D721Med (cell line): ENCODE measurements around the gene UGT1A9.
"Not testable (repeated sequence)": the region's sequence is repeated elsewhere in the genome, so short reads cannot be mapped to it uniquely, and the experiment has no call there.

ENCODE experiments used
- DNase-seq: peaks from one replicate; pipeline ENCODE4 v3.0.0; 2011; ENCODE audit warnings: low spot score; ENCODE audit not compliant: insufficient read length
- FAIRE-seq: peaks from 2 replicates; lab custom pipeline; 2011; peaks lifted over from hg19 to GRCh38; lab: Jason Lieb, UNC
- TF ChIP-seq, protein P1 (sequence below): IDR thresholded peaks from 2 replicates; pipeline ENCODE4 v1.5.1; 2012; ENCODE audit warnings: mild to moderate bottlenecking, control low read depth; ENCODE audit not compliant: insufficient read depth; ENCODE audit errors: missing control alignments

UGT1A9 gene

DNA sequence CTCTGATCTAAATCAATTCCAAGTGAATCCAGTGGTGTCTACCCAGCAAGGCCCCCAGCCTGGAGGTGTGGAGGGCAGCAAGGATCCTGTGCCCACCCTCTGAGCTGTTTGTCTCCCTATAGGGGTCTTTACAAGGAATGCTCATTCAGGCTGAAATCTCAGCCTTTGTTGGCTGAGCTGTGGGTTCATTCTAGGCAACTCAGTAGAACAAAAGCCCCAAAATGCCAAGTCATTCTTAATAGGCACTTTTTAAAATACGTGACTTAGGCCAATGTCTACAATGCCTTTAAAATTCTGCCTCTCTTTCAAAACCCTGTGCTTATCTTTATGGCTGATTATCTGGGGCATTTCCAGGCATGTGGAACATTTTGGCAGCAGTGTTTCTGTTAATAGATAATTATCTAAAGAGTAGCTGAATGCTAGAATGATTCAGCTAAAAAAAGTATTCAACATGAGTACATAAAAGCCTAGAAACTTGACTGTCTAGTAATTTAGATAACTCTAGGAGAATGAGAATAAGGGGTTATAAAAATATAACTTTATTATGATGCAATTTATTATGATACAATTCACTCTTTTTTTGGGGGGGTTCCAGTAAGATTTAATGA lies 28.4 kb downstream of the UGT1A9 start:
- no peak for FAIRE-seq
- TF ChIP-seq, protein P1, sequence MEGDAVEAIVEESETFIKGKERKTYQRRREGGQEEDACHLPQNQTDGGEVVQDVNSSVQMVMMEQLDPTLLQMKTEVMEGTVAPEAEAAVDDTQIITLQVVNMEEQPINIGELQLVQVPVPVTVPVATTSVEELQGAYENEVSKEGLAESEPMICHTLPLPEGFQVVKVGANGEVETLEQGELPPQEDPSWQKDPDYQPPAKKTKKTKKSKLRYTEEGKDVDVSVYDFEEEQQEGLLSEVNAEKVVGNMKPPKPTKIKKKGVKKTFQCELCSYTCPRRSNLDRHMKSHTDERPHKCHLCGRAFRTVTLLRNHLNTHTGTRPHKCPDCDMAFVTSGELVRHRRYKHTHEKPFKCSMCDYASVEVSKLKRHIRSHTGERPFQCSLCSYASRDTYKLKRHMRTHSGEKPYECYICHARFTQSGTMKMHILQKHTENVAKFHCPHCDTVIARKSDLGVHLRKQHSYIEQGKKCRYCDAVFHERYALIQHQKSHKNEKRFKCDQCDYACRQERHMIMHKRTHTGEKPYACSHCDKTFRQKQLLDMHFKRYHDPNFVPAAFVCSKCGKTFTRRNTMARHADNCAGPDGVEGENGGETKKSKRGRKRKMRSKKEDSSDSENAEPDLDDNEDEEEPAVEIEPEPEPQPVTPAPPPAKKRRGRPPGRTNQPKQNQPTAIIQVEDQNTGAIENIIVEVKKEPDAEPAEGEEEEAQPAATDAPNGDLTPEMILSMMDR: no peak
- no peak for DNase-seq

DNA sequence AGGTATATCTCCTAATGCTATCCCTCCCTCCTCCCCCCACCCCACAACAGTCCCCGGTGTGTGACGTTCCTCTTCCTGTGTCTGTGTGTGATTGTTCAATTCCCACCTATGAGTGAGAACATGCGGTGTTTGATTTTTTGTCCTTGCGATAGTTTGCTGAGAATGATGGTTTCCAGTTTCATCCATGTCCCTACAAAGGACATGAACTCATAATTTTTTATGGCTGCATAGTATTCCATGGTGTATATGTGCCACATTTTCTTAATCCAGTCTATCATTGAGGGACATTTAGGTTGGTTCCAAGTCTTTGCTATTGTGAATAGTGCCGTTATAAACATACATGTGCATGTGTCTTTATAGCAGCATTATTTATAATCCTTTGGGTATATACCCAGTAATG lies 29.1 kb downstream of the UGT1A9 start:
- DNase-seq, FAIRE-seq: not testable (repeated sequence)

DNA sequence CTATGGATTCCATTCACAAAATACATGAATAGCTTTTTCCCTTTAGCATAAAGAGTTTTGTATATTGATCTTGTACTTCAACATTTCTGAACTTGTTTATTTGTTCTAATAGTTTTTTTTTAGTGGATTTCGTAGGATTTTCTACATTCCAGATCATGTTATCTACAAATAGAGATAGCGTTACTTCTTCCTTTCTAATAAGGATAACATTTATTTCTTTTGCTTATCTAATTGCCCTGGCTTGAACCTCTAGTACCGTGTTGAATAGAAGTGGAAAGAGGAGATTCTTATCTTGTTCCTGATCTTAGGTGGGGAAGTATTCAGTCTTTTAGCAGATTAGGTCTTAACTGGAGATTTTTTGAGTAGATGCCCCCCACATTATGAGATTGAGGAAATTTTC lies 30.5 kb downstream of the UGT1A9 start:
- FAIRE-seq: no peak
- TF ChIP-seq, protein P1: no peak

DNA sequence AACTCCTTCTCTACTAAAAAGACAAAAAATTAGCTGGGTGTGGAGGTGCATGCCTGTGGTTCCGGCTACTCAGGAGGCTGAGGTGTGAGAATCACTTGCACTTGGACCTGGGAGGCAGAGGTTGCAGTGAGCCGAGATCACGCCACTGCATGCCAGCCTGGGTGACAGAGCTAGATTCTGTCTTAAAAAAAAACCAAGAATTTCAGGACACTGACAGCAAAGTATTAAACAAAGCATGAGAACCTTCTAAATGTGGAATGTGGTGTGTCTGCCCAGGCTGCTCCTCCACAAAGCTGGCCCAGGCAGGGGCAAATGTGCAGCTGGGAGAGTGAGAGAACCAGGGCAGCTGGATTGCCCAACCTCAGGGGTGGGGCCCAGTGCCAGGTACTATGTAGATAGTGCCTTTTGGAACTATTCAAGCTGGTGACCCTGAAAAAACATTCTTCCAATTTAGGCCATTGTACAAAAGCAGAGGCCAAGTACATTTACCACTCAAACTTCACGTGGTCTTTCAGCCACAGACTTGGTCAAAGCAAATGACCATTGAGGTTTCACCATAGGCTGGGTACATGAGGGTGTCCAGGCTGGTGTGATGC lies 34.3 kb downstream of the UGT1A9 start:
- TF ChIP-seq, protein P1: no peak
- DNase-seq: no peak
- no peak for FAIRE-seq

More for the DNA sequence above, 30.5 kb downstream of the UGT1A9 start:
- no peak for DNase-seq

DNA sequence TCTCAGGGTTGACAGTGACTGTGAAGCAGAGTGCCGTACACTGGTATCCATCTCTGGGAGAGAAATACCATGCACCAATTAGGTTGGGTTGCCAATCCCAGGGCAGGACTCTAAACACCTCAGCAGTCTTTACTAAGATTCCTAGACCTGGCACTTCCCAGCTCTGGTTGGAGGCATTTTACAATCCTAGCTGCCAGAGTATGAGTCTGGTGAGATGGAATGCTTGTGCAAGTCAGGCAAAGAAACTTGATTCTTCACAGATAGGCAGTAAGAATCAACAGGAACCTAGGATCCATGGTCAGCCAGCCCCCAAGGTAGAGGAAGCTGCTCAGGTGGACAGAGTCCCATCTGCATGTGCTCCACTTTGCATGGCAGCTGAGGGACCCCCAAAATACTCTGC lies 35.0 kb downstream of the UGT1A9 start:
- DNase-seq: no peak
- FAIRE-seq: no peak
- TF ChIP-seq, protein P1: no peak

DNA sequence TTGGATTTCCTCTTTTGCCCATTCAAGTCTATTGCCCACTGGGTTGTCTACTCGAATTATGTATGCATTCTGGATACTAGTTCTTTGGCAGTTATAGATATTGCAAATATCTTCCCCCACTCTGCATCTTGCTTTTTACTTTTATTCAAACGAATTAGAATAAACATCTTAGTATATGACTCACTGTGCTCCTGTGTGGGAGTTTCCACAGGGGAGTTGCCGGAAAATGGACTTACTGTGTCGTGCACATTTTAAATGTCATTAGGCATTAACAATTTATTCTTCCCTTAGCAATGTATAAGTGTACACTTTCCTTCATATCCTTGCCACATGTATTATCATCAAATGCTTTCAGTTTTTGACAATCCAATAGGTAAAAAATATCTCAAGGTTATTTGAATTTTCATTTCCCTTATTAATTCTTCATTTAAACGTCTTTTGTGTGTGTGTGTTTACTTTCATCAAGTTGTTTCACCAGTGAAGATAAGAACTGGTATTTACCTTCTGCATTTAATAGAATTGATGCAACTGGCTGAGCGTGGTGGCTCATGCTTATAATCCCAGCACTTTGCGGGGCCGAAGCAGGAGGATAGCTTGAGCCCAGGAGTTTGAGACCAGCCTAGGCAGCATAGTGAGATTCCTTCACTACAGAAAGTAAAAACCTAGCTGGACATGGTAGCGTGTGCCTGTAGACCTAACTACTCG lies 36.4 kb downstream of the UGT1A9 start:
- TF ChIP-seq, protein P1: no peak
- DNase-seq (no peak), FAIRE-seq (no peak)

DNA sequence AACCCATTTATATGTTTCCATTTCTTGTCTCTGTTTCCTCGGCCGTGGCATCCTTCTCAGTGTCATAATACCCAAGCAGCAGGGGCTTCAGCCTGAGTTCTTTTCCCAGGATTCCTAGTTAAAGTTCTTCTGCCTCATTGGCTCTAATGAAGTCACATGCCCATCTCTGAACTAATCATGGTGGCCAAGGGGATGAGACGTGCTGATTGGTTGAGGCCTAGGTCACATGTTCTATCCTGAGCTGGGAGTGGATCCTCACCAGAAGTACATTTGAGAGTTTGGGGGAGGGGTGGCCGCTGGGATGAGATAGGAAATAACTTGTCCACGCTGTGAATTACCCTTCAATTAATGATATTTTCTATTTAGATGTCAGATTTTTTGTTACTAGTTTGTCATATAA lies 37.2 kb downstream of the UGT1A9 start:
- DNase-seq (no peak), FAIRE-seq (no peak)
- TF ChIP-seq, protein P1: no peak
